ENCODE results near the gene NOS3.

Gene NOS3

DNA sequence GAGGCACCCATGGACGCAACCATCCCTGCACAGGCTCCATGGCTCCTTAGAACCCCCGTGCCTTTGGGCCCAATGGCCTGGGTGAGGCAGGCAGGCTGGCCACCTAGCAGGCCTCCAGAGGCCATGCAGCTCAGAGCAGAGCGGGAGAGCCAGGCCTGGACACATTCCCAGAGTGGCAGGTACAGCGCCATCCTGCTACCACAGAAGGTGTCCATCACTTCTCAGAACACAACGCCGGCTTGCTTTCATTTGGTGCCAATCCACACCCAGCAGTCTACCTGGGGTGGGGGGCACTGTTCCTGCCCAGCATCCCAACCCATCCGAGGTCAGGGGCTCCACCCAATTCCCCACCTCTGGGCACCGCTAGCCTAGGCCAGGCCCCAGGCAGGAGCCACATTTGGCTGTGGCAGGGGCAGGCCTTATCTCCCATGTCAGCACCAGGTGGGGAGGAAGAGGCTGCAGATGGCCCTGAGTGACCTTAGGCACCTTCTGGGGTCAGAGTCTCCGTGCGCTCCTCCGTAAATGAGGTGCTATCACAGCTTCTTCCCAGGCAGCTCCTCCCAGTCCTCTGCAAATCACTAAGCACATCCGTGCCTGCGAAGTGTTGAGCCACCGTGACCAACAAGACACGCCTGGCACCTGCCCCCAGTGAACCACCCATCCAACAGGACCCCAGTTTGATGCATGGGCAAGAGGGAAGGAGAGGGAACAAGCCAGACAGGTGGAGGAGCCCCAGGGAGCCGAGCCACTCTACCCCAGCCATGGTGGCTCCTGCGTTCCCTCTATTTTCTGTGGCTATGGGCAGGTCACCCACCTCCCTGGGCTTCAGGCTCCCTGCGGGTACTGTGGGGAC lies 26.9 kb upstream of the NOS3 start:
- no peak overlapping the region for H3K9ac ChIP-seq (ENCODE audit: low read length)
- H3K27ac ChIP-seq (ENCODE audit: low read depth, low read length): peak overlapping the region; percentile 91

DNA sequence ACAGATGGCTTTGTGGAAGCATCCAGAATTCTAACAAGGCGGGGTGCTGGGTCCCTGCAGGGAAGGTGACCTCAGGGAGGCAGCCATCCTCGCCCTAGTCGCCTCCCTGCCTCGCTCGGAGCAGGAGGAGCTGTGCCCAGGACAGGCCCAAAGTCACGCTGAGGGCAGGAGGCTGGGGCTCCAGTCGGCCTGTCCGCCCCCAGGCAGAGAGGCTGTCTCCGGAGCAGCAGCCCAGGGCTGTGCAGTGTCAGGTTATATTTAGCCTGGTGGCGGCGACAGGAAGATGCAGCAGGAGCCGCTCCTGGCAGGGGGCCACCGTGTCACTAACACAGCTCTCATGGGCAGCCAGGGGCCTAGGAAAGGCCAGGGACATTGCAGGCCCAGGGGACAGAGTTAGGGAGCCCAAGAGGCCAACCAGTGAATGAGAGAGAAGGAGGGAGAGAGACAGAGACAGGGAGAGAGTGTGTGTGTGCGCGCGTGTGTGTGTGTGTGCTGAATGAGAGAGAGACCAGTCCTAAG lies 26.2 kb upstream of the NOS3 start:
- peaks cover 77% of the 10 kb centered on the region for H3K4me1 ChIP-seq (ENCODE audit: control insufficient read depth, insufficient read depth, low read length)
- H3K27ac ChIP-seq (ENCODE audit: low read depth, low read length): peak overlapping the region; percentile 91
- H3K9ac ChIP-seq (ENCODE audit: low read length): no peak overlapping the region
- H3K27me3 ChIP-seq (ENCODE audit: control insufficient read depth, insufficient read depth, low read length): peaks cover 2% of the 10 kb centered on the region
- H3K4me3 ChIP-seq (ENCODE audit: low read length): no peak overlapping the region
- H3K36me3 ChIP-seq (ENCODE audit: control insufficient read depth, insufficient read depth, low read length): no peaks in the 10 kb centered on the region

More for the DNA sequence above, 26.9 kb upstream of the NOS3 start:
- peaks cover 2% of the 10 kb centered on the region for H3K27me3 ChIP-seq (ENCODE audit: control insufficient read depth, insufficient read depth, low read length)
- no peaks in the 10 kb centered on the region for H3K36me3 ChIP-seq (ENCODE audit: control insufficient read depth, insufficient read depth, low read length)
- H3K4me1 ChIP-seq (ENCODE audit: control insufficient read depth, insufficient read depth, low read length): peaks cover 70% of the 10 kb centered on the region
- H3K4me3 ChIP-seq (ENCODE audit: low read length): no peak overlapping the region

DNA sequence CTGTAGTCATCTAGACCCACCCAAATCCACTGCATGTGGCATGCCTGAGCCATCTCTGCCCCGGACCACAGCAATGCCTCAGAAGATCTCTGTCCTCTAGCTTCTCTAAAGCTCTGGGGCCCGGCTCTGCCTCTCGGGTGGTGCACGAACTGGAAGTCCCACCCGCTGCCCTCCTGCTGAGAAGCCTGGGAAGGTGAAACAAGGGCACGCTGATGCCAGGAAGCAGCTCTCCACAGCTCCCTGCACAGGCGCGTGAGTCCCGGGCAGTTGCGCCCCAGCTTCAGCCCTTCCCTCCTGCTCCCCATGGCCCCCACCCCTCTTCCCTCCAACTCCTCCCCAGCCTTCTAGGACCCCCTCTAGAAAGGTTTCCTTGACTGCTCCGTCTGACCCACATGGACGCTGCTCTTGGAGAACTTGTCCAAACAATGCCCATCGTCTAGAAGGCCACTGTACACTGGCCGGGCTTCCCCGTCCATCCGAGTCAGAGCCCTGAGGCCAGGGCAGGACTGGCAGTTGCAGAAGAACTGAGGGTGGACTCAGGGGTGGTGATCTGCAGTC lies 25.5 kb upstream of the NOS3 start:
- H3K4me3 ChIP-seq (ENCODE audit: low read length): no peak overlapping the region

DNA sequence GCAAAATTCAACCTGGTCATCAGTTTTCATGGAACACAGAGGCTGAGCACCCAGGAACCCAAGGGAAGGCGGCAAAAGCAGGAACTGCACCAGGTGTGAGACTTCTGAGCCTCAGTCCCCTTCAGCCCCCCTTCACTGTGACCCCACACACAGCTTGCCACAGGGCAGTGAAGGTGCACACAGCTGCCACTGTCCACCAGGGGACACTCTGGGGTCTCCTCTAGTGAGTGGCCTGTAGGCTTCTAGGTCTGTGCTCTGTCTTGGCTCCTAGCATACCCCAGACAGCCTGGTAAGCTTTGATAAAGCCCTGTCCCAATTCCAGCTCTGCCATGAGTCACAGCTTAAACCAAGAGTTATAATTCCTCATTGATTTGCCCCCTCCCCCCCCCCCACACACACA lies 24.8 kb upstream of the NOS3 start:
- H3K36me3 ChIP-seq (ENCODE audit: control insufficient read depth, insufficient read depth, low read length): no peaks in the 10 kb centered on the region
- peak overlapping the region; percentile 91 for H3K27ac ChIP-seq (ENCODE audit: low read depth, low read length)
- peaks cover 87% of the 10 kb centered on the region for H3K4me1 ChIP-seq (ENCODE audit: control insufficient read depth, insufficient read depth, low read length)
- peaks cover 2% of the 10 kb centered on the region for H3K27me3 ChIP-seq (ENCODE audit: control insufficient read depth, insufficient read depth, low read length)
- no peak overlapping the region for H3K9ac ChIP-seq (ENCODE audit: low read length)
- H3K4me3 ChIP-seq (ENCODE audit: low read length): no peak overlapping the region

More for the DNA sequence above, 25.5 kb upstream of the NOS3 start:
- Histone ChIP-seq H3K36me3 (ENCODE audit: control insufficient read depth, insufficient read depth, low read length) (no peaks in the 10 kb centered on the region), H3K4me1 (ENCODE audit: control insufficient read depth, insufficient read depth, low read length) (peaks cover 82% of the 10 kb centered on the region), H3K27ac (ENCODE audit: low read depth, low read length) (peak overlapping the region; percentile 91), H3K9ac (ENCODE audit: low read length) (no peak overlapping the region), H3K27me3 (ENCODE audit: control insufficient read depth, insufficient read depth, low read length) (peaks cover 2% of the 10 kb centered on the region)

DNA sequence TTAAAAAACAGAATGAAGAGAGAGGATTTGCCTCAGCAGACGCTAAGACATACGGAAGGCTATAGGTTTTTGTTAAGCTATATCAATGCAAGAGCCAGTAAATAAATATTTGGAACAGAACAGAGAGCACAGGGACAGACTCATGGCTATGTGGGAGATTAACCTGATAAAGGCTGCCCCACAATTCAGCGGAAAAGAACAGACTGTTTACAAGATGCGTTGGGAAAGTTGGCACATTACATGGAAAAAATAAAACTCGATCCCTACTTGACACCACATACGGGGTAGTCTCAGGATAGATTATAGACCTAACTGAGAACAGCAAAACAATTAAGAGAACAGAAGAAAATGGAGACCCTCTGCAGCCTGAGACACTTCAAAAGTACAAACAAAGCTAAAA lies 23.5 kb upstream of the NOS3 start:
- no peak overlapping the region for H3K4me3 ChIP-seq (ENCODE audit: low read length)
- peak overlapping the region; percentile 2 for H3K27ac ChIP-seq (ENCODE audit: low read depth, low read length)
- no peak overlapping the region for H3K9ac ChIP-seq (ENCODE audit: low read length)
- H3K4me1 ChIP-seq (ENCODE audit: control insufficient read depth, insufficient read depth, low read length): peaks cover 85% of the 10 kb centered on the region
- H3K27me3 ChIP-seq (ENCODE audit: control insufficient read depth, insufficient read depth, low read length): peaks cover 2% of the 10 kb centered on the region
- no peaks in the 10 kb centered on the region for H3K36me3 ChIP-seq (ENCODE audit: control insufficient read depth, insufficient read depth, low read length)

DNA sequence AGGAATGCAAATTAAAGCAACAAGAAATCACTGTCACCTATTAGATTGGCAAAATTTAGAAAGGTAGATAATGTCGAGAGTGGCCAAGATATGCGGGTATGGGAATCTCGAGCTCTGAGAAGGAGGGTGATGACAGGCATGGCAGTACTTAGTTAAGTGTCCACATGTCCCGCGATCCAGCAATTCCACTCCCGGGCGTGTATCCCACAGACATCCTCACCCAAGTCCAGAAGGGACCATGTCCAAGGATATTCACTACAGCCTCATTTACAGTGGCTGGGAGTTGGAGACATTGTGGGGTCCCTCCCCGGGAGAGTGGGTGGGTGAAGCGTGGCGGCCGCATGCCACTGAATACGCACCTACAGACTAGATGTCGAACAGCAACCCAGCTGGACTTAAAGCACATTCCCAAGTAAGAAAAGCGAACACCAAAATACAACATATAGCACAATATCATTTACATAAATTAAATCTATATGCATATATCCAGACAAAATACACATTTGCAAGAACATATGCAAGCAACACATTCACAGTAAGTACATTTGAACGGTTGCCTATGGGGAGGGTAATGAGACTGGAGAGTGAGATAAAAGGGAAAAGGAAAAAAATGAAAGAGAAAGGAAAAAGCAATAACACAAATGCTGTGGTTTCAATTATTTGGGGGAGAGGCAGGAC lies 22.6 kb upstream of the NOS3 start:
- H3K4me1 ChIP-seq (ENCODE audit: control insufficient read depth, insufficient read depth, low read length): peaks cover 86% of the 10 kb centered on the region
- peak overlapping the region; percentile 41 for H3K27ac ChIP-seq (ENCODE audit: low read depth, low read length)
- H3K9ac ChIP-seq (ENCODE audit: low read length): no peak overlapping the region
- H3K27me3 ChIP-seq (ENCODE audit: control insufficient read depth, insufficient read depth, low read length): no peaks in the 10 kb centered on the region
- no peak overlapping the region for H3K4me3 ChIP-seq (ENCODE audit: low read length)
- no peaks in the 10 kb centered on the region for H3K36me3 ChIP-seq (ENCODE audit: control insufficient read depth, insufficient read depth, low read length)

DNA sequence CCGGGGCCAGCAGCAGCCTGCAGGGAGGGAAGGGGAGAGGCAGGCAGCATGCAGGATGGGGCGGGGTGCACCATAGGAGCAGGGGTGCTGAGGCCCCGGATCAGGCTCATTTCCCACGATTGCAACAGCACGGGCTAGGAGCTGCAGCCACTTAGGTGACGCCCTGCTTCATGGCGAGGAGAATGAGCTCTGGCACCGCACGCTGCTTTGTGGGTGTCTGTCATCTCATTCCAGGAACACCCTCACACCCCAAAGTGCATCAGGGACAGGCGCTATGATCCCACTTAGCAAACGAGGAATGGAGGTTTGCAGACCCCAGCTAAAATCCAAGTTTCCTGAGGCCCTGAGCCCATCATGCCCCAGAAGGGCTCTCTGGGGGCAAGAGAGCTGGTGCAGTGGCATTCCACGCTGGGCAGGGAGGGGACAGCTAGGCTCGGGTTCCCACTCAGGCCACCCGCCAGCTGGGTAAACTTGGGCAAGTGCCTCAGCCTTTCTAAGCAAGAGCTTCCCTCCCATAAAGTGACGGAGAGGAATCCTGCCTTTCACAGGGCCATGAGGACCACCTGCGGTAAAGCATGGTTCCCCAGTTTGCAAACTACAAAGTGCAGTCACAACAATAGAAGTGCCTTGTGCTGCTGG lies 22.0 kb upstream of the NOS3 start:
- Histone ChIP-seq H3K9ac (ENCODE audit: low read length) (no peak overlapping the region), H3K4me1 (ENCODE audit: control insufficient read depth, insufficient read depth, low read length) (peaks cover 84% of the 10 kb centered on the region), H3K27me3 (ENCODE audit: control insufficient read depth, insufficient read depth, low read length) (no peaks in the 10 kb centered on the region), H3K4me3 (ENCODE audit: low read length) (no peak overlapping the region), H3K27ac (ENCODE audit: low read depth, low read length) (peak overlapping the region; percentile 41), H3K36me3 (ENCODE audit: control insufficient read depth, insufficient read depth, low read length) (no peaks in the 10 kb centered on the region)

DNA sequence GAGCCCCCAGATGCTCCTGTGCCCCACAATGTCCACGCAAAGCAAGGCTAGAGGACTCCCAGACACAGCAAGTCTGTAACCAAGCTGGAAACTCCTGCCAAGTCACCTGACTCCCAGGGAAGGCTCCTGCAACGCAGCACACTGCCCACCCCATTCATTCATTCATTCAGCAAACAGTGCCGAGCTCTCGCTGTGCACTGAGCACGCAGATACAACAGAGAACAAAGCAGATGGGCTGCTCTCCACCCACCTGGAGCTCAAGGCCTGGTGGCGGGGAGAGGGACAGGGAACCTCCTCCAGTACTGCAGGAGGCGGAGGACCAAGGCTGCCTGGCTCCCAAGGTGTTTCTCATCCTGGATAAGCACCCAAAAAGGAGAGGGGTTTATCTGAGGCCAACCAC lies 21.3 kb upstream of the NOS3 start:
- Histone ChIP-seq H3K36me3 (ENCODE audit: control insufficient read depth, insufficient read depth, low read length) (no peaks in the 10 kb centered on the region), H3K27me3 (ENCODE audit: control insufficient read depth, insufficient read depth, low read length) (no peaks in the 10 kb centered on the region), H3K4me1 (ENCODE audit: control insufficient read depth, insufficient read depth, low read length) (peaks cover 82% of the 10 kb centered on the region), H3K4me3 (ENCODE audit: low read length) (no peak overlapping the region), H3K27ac (ENCODE audit: low read depth, low read length) (peak overlapping the region; percentile 41), H3K9ac (ENCODE audit: low read length) (no peak overlapping the region)

DNA sequence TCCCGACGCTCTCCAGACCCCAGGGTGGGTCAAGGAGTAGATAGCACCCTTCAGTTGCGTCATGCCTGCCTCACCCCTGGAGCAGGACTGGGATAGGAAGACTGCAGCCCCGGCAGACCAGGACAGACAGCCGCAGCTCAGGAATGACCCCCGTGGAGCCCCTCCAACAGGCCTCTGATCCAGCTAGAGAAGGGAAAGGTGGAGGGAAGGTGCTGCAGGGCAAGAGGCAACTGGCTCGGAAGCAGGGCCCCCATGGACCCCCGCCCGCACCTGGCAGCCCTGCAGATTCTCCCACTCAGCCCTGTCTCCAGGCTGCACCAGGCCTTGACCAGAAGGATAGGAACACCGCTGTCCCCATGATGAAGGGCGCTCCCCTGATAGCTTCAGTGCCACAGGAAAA lies 20.4 kb upstream of the NOS3 start:
- Histone ChIP-seq H3K9ac (ENCODE audit: low read length) (no peak overlapping the region), H3K4me1 (ENCODE audit: control insufficient read depth, insufficient read depth, low read length) (peaks cover 76% of the 10 kb centered on the region), H3K27me3 (ENCODE audit: control insufficient read depth, insufficient read depth, low read length) (no peaks in the 10 kb centered on the region), H3K4me3 (ENCODE audit: low read length) (no peak overlapping the region), H3K27ac (ENCODE audit: low read depth, low read length) (peak overlapping the region; percentile 83), H3K36me3 (ENCODE audit: control insufficient read depth, insufficient read depth, low read length) (no peaks in the 10 kb centered on the region)

DNA sequence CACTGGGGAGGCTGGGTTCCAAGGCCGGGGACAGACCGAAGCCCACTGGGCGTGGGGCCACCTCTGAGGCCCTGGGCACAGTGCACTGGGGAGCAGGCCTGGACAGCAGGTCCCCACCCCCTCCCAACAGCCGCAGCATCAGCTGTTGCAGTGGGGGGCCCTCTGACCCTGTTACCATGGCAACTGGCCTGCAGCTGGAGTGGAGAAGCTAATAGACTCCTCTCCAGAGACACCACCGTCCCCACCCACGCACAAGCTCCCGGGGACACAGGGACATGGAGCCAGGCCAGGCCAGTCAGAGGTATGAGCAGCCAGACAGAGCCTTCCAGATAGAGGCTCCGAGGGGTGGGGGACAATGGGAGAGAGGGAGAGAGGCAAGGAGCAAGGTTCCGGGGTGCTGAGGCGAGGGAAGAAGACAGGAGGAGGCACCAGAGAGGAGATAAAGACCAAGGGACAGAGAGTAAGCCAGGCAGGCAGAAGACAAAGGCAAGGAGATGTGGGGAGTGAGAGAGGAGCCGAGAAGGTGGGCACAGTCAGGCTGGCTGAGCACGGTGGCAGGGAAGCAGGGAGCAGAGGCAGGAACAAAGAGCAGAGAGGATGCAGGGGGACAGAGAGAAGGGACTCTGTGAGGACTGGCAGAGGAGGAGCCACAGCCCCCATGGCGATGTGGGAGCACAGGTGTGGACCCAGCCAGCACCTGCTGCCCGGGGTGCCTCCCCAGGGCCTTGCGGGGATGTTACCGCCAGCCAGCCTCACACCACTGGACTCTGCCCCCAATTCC lies 19.4 kb upstream of the NOS3 start:
- no peak overlapping the region for H3K4me3 ChIP-seq (ENCODE audit: low read length)
- H3K27me3 ChIP-seq (ENCODE audit: control insufficient read depth, insufficient read depth, low read length): no peaks in the 10 kb centered on the region
- no peak overlapping the region for H3K9ac ChIP-seq (ENCODE audit: low read length)
- peaks cover 76% of the 10 kb centered on the region for H3K4me1 ChIP-seq (ENCODE audit: control insufficient read depth, insufficient read depth, low read length)
- H3K36me3 ChIP-seq (ENCODE audit: control insufficient read depth, insufficient read depth, low read length): no peaks in the 10 kb centered on the region
- H3K27ac ChIP-seq (ENCODE audit: low read depth, low read length): peak overlapping the region; percentile 83

DNA sequence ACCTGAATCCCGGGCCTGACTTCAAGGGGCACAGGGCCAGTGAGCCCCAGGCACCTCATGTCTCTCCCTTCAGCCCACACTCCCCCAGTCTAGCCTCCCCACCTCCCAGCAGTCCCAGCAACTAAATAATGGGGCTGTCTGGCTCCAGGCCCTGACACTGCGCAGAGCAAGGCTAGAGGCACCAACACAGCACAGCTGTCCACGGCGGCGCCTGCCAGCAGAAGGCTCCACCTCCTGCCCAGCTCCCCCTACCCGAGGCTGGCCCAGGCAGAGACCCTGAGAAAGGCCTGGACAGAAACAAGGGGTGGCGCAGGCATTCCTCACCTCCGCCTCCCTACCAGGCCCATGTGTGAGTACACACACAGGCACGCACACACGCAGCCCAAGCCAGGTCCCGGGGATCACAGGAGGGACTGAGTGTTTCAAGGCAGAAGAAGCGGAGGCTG lies 18.8 kb upstream of the NOS3 start:
- Histone ChIP-seq H3K36me3 (ENCODE audit: control insufficient read depth, insufficient read depth, low read length) (no peaks in the 10 kb centered on the region), H3K4me1 (ENCODE audit: control insufficient read depth, insufficient read depth, low read length) (peaks cover 78% of the 10 kb centered on the region), H3K4me3 (ENCODE audit: low read length) (peak overlapping the region; percentile 23), H3K27me3 (ENCODE audit: control insufficient read depth, insufficient read depth, low read length) (peaks cover 4% of the 10 kb centered on the region), H3K9ac (ENCODE audit: low read length) (no peak overlapping the region), H3K27ac (ENCODE audit: low read depth, low read length) (peak overlapping the region; percentile 83)

All from rectal smooth muscle tissue (tissue), 1 donor.